HepG2 (cell line): ENCODE measurements around the gene SMURF1. TPM values are rescaled to one million over a fixed set of nuclear protein-coding genes. Genes with fewer than 3 reads are reported as not detected.

ENCODE experiments used
- EHMT2 ChIP-seq: fragments of 200-600 bp; sonication (generic); IDR thresholded peaks from 2 replicates; pipeline ENCODE4 v1.7.0; 2017; ENCODE audit warnings: antibody characterized with exemption, low read depth, low read length, borderline replicate concordance
- ELF1 ChIP-seq: sonication (generic); formaldehyde crosslinking; IDR thresholded peaks from 2 replicates; pipeline ENCODE4 v1.4.0; 2020; ENCODE audit warnings: missing genetic modification reagents
- EP300 ChIP-seq, 3 experiments: sonication (generic) in 1 of 3; formaldehyde crosslinking in 1 of 3; IDR thresholded peaks; 2 replicates each; pipeline versions ENCODE4 v1.5.1 to v1.6.1; 2011 to 2020; ENCODE audit warnings: low read depth in 2 of 3, low read length in 2 of 3, borderline replicate concordance in 1 of 3, improper control_type of control experiment in 1 of 3, mild to moderate bottlenecking in 1 of 3, missing genetic modification reagents in 1 of 3, moderate library complexity in 1 of 3
- FOXP1 ChIP-seq, 2 experiments: fragments of 450-650 bp in 1 of 2; IDR thresholded peaks; 2 replicates each; pipeline ENCODE4 v1.6.1; 2017 to 2018; ENCODE audit warnings: antibody characterized with exemption in 1 of 2
- GATAD2A ChIP-seq: IDR thresholded peaks from 2 replicates; pipeline ENCODE4 v1.6.1; 2016
- HOXA3 ChIP-seq: sonication (generic); formaldehyde crosslinking; IDR thresholded peaks from 2 replicates; pipeline ENCODE4 v1.5.0; 2020; ENCODE audit warnings: missing genetic modification reagents
- KLF16 ChIP-seq, 2 experiments: sonication (generic) in 1 of 2; formaldehyde crosslinking in 1 of 2; IDR thresholded peaks; 2 replicates each; pipeline versions ENCODE4 v1.6.1 to v1.8.0; 2016 to 2023; ENCODE audit warnings: missing genetic modification reagents in 2 of 2, missing compliant biosample characterization in 1 of 2
- KLF6 ChIP-seq: IDR thresholded peaks from 2 replicates; pipeline ENCODE4 v1.8.0; 2016; ENCODE audit warnings: missing biosample characterization, missing genetic modification reagents
- KMT2A ChIP-seq: sonication (generic); formaldehyde crosslinking; IDR thresholded peaks from 2 replicates; pipeline ENCODE4 v1.4.0; 2020; ENCODE audit warnings: missing genetic modification reagents
- MAX ChIP-seq: IDR thresholded peaks from 2 replicates; pipeline ENCODE4 v1.6.1; 2012; ENCODE audit warnings: inconsistent platforms
- NR0B2 ChIP-seq: sonication (generic); formaldehyde crosslinking; IDR thresholded peaks from 2 replicates; pipeline ENCODE4 v1.4.0; 2020; ENCODE audit warnings: mild to moderate bottlenecking, missing genetic modification reagents
- NR3C1 ChIP-seq: sonication (generic); formaldehyde crosslinking; IDR thresholded peaks from 2 replicates; pipeline ENCODE4 v1.4.0; 2020; ENCODE audit warnings: missing genetic modification reagents
- PAXIP1 ChIP-seq: sonication (generic); formaldehyde crosslinking; conservative IDR thresholded peaks from 2 replicates; pipeline ENCODE4 v1.4.0; 2020; ENCODE audit warnings: mild to moderate bottlenecking, missing genetic modification reagents, moderate library complexity
- RCOR2 ChIP-seq: IDR thresholded peaks from 2 replicates; pipeline ENCODE4 v1.6.1; 2016; ENCODE audit warnings: missing biosample characterization, missing genetic modification reagents
- SMAD1 ChIP-seq: sonication (generic); formaldehyde crosslinking; IDR thresholded peaks from 2 replicates; pipeline ENCODE4 v1.4.0; 2020; ENCODE audit warnings: missing genetic modification reagents, low read depth, mild to moderate bottlenecking, borderline replicate concordance
- SOX5 ChIP-seq: IDR thresholded peaks from 2 replicates; pipeline ENCODE4 v1.6.1; 2016; ENCODE audit warnings: borderline replicate concordance
- TBX3 ChIP-seq: fragments of 450-650 bp; IDR thresholded peaks from 2 replicates; pipeline ENCODE4 v1.6.1; 2017; ENCODE audit warnings: antibody characterized with exemption, mild to moderate bottlenecking, inconsistent platforms, borderline replicate concordance
- ZFP1 ChIP-seq: IDR thresholded peaks from 2 replicates; pipeline ENCODE4 v1.6.1; 2016
- ZFP36L1 ChIP-seq: sonication (generic); formaldehyde crosslinking; IDR thresholded peaks from 2 replicates; pipeline ENCODE4 v1.8.0; 2022; ENCODE audit warnings: mild to moderate bottlenecking, missing genetic modification reagents, moderate library complexity
- ZNF12 ChIP-seq: sonication (generic); formaldehyde crosslinking; IDR thresholded peaks from 2 replicates; pipeline ENCODE4 v1.5.0; 2020; ENCODE audit warnings: missing genetic modification reagents
- ZNF205 ChIP-seq: IDR thresholded peaks from 2 replicates; pipeline ENCODE4 v1.6.1; 2018; ENCODE audit warnings: missing biosample characterization, missing genetic modification reagents
- ZNF232 ChIP-seq: sonication (generic); formaldehyde crosslinking; IDR thresholded peaks from 2 replicates; pipeline ENCODE4 v1.4.0; 2020; ENCODE audit warnings: missing genetic modification reagents, borderline replicate concordance
- ZNF24 ChIP-seq: fragments of 450-650 bp; IDR thresholded peaks from 2 replicates; pipeline ENCODE4 v1.6.1; 2017; ENCODE audit warnings: antibody characterized with exemption, mild to moderate bottlenecking
- ZNF331 ChIP-seq: sonication (generic); formaldehyde crosslinking; IDR thresholded peaks from 2 replicates; pipeline ENCODE4 v1.4.0; 2020; ENCODE audit warnings: missing genetic modification reagents
- ZNF362 ChIP-seq: sonication (generic); formaldehyde crosslinking; IDR thresholded peaks from 2 replicates; pipeline ENCODE4 v1.4.0; 2020; ENCODE audit warnings: missing genetic modification reagents, mild to moderate bottlenecking, borderline replicate concordance
- ZNF746 ChIP-seq: sonication (generic); formaldehyde crosslinking; IDR thresholded peaks from 2 replicates; pipeline ENCODE4 v1.8.0; 2022; ENCODE audit warnings: mild to moderate bottlenecking, missing genetic modification reagents
- polyA plus RNA-seq, 8 experiments: library from polyadenylated mRNA; depleted of rRNA in 3 of 8; stranded (reverse) in 7 of 8; unstranded in 1 of 8; fragments of >200 nt; fragmentation: Illumina TruSeq in 4 of 8; extraction: Trizol in 4 of 8; gene quantifications; 2 replicates each; pipeline versions ENCODE4 v1.2.1 to v1.2.3, GENCODE V29; 2011 to 2016; ENCODE audit warnings: low read depth in 4 of 8, missing spikeins in 1 of 8, mixed read lengths in 1 of 8; ENCODE audit not compliant: insufficient read depth in 1 of 8
- total RNA-seq, 5 experiments: library from RNA; depleted of rRNA; stranded (reverse); fragments of >200 nt; fragmentation: Illumina TruSeq; extraction: Trizol; gene quantifications; 2 replicates each; pipeline ENCODE4 v1.2.3, GENCODE V29; 2016; ENCODE audit warnings: low read depth in 1 of 5

The SMURF1 gene
- total and polyA plus RNA-seq, 2 of the 13 experiments (the other 11 are each of a cell fraction or from before 2014, with no cell fraction given), result 8.3 to 11.1 TPM

- TF ChIP-seq TBX3, result peak; percentile 97
- peak; percentile 98 for TF ChIP-seq SOX5 (CRISPR knock-in tag)
- no peak for TF ChIP-seq ZNF746 (CRISPR knock-in tag)
- TF ChIP-seq RCOR2, result peak; percentile 58; the same call in 1 of the 2 replicates
- peak; percentile 65; the same call in 1 of the 2 replicates for TF ChIP-seq HOXA3
- TF ChIP-seq KMT2A (CRISPR knock-in tag), result 0 out of 2 replicates have a peak, but pooled peaks have one; percentile 45
- TF ChIP-seq ZNF331 (CRISPR knock-in tag), result peak; percentile 53; the same call in 1 of the 2 replicates
- TF ChIP-seq ZFP36L1 (CRISPR knock-in tag), result peak; percentile 85; the same call in 1 of the 2 replicates
- peak; percentile 67 for TF ChIP-seq MAX
- no peak for TF ChIP-seq ZNF232
- no peak for TF ChIP-seq NR3C1
- TF ChIP-seq KLF6 (CRISPR knock-in tag), result peak; percentile 59; the same call in 1 of the 2 replicates
- TF ChIP-seq ZNF362, result peak; percentile 64; the same call in 1 of the 2 replicates
- TF ChIP-seq FOXP1 (IDR thresholded peaks at IDR 0.05), result peak; percentile 96
- TF ChIP-seq FOXP1 (CRISPR knock-in tag; IDR thresholded peaks at IDR 0.05), result peak; percentile 99
- peak; percentile 38; the same call in 1 of the 2 replicates for TF ChIP-seq ELF1
- TF ChIP-seq EP300 (IDR thresholded peaks at IDR 0.05; ENCODE audit: low read depth in 2 of 2, low read length in 2 of 2), result peak; percentile 86 to 88; a peak in 3 of 4 replicates
- peak; percentile 74; the same call in 1 of the 2 replicates for TF ChIP-seq EP300 (CRISPR knock-in tag; IDR thresholded peaks at IDR 0.05; ENCODE audit: borderline replicate concordance)
- peak; percentile 67 for TF ChIP-seq ZNF24
- 0 out of 2 replicates have a peak, but pooled peaks have one; percentile 53 for TF ChIP-seq ZFP1 (CRISPR knock-in tag)
- peak; percentile 81 for TF ChIP-seq PAXIP1 (CRISPR knock-in tag)
- no peak for TF ChIP-seq SMAD1 (CRISPR knock-in tag)
- TF ChIP-seq KLF16 (CRISPR knock-in tag; IDR thresholded peaks at IDR 0.05), result peak in 1 of 2 experiments; percentile 74; a peak in 2 of 4 replicates
- TF ChIP-seq ZNF12 (CRISPR knock-in tag), result peak; percentile 66
- peak; percentile 88 for TF ChIP-seq GATAD2A (CRISPR knock-in tag)
- peak; percentile 96 for TF ChIP-seq ZNF205 (CRISPR knock-in tag)
- 0 out of 2 replicates have a peak, but pooled peaks have one; percentile 54 for TF ChIP-seq EHMT2
- TF ChIP-seq NR0B2 (CRISPR knock-in tag), result no peak
Measured at GRCh38 chr7:99092064-99092720, 51.7 kb downstream of the SMURF1 start (continued).
